ENCODE data around the gene APOF.
"Not testable (repeated sequence)": the region's sequence is repeated elsewhere in the genome, so short reads cannot be mapped to it uniquely, and the experiment has no call there.

APOF gene

DNA sequence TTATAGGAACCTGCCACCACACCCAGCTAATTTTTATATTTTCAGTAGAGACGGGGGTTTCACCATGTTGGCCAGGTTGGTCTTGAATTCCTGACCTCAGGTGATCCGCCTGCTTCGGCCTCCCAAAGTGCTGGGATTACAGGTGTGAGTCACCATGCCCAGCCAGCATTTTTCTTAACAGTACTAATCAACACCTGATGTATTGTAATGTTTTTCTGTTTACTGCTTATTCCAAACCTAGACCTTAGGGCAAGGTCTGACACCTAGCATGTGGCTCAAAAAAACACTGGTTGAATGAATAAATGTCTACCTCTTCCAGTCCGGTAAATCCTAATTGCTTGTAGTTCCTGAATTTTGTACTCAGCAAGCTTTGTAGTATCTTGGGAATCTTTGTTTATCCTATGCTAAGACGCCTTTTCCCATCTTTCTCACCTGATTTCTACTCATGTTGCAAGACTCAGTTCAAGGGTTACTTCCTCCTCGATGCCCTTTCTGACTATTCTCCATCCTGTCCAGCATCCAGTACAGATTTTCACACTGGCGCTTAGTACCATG, 31.6 kb downstream of the APOF start:
- DNase-seq = no peak

- DNase-seq = no peak
Observed at GRCh38 chr12:56326533-56326932, 36.1 kb downstream of the APOF start.

- DNase-seq = no peak
Observed at GRCh38 chr12:56326126-56326525, 36.5 kb downstream of the APOF start.

GRCh38 chr12:56324206-56324605, 38.5 kb downstream of the APOF start:
- DNase-seq = no peak

- DNase-seq = not testable (repeated sequence)
Observed at GRCh38 chr12:56321610-56322009, 41.0 kb downstream of the APOF start.

DNA sequence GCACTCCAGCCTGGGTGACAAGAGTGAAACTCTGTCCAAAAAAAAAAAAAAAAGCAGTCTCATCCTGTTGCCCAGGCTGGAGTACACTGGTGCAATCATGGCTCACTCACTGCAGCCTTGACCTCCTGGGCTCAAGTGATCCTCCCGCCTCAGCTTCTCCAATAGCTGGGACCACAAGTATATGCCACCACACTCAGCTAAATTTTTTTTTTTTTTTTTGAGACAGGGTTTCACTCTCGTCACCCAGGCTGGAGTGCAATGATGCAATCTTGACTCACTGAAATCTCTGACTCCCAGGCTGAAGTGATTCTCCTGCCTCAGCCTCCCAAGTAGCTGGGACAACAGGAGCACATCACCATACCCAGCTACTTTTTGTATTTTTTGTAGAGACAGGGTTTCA, 41.6 kb downstream of the APOF start:
- no peak for DNase-seq

DNA sequence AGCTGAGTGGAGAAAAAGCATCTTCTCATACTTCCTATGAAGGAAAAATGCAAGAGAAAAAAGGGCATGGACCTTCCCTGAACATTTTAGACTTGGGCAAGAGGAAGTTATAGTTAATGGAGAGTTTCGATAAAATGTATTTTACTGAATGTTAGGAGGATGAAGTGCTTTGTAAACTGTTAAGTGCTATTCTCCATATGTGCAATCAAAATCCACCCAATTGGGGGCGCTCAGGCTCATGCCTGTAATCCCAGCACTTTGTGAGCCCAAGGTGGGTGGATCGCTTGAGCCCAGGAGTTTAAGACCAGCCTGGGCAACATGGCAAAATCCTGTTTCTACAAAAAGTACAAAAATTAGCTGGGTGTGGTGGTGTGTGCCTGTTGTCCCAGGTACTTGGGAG, 45.0 kb downstream of the APOF start:
- no peak for DNase-seq

- peak; percentile 99 for DNase-seq
Observed at GRCh38 chr12:56315622-56316473, 46.8 kb downstream of the APOF start, which contains the start of gene CNPY2. Gene CNPY2 (minus strand): TSS chr12:56315988. CDS start chr12:56315217, 771 bp downstream.

DNA sequence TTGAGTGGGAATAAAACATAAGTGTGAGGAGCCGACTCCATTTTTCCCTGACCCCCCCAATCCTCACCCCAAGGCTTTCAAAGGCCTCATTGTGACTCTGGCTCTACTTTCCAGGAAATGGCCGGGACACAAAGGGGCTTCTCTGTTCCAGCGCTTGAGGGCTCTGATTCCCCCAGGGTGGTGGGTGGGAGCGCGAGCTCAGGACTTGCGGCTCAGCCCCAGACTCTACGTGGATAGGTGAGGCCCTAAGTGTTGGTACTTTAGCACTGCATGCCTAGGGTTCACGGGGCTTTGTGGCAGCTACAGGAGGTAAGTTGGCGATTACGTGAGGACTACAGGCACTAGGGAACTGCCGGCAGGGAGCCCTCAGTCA, 47.4 kb downstream of the APOF start:
- no peak for DNase-seq

DNA sequence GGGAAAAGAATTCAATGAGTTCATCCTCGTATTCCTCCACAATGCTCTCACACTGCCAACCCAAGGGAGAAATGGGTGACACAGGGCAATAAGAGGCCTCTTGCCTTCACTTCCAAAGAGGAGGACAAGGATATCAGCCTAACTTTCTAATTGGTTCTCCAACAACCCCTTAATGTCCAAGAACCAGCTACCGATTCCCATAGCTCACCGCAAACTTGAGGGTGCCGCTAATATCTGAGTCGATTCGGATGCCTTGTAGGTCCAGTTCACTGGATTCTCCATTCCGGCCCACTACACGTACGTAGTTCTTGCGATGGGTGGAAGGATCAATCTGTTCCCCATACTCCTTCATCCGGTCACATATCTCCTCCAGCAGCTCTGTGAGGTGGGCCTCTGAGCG, 51.7 kb downstream of the APOF start:
- DNase-seq = no peak
